ENCODE data around the gene ENOX2. TPM values are rescaled to one million over a fixed set of nuclear protein-coding genes. Genes with fewer than 3 reads are reported as not detected.

Gene ENOX2
- total and polyA plus RNA-seq, 2 of the 13 experiments (the other 11 are each of a cell fraction or from before 2014, with no cell fraction given) = 5.9 to 8.5 TPM

GRCh38 chrX:130652824-130653578 is 250.0 kb downstream of the ENOX2 start:
- Histone ChIP-seq H4K20me1 (ENCODE audit: insufficient read depth, low read length) (no peaks in the 10 kb centered on the region), H3K36me3 (replicated peaks in 1 of 2; ENCODE audit: control insufficient read depth in 1 of 2, insufficient read depth in 2 of 2, low read length in 2 of 2) (no peaks in the 10 kb centered on the region), H3K27ac (ENCODE audit: extremely low read length, insufficient read depth, low read length) (no peak overlapping the region), H3K4me1 (ENCODE audit: insufficient read depth, low read length) (no peaks in the 10 kb centered on the region), H3K4me3 (replicated peaks in 1 of 3; ENCODE audit: insufficient read depth in 1 of 3, low read depth in 2 of 3, low read length in 3 of 3) (no peak overlapping the region), H3K27me3 (ENCODE audit: control insufficient read depth in 1 of 2, insufficient read depth in 2 of 2, low read length in 2 of 2) (no peaks in the 10 kb centered on the region), H3K9me3 (ENCODE audit: low read length) (no peaks in the 10 kb centered on the region), H3K9ac (ENCODE audit: insufficient read depth, low read depth, low read length) (no peak overlapping the region), H2AFZ (ENCODE audit: low read length) (no peak overlapping the region), H3K79me2 (ENCODE audit: insufficient read depth, low read length) (no peaks in the 10 kb centered on the region), H3K4me2 (ENCODE audit: low read depth, low read length) (no peak overlapping the region)
- 92% methylated on average over 6 of the region's 6 CpGs for WGBS (ENCODE audit: low lambda C conversion rate)
- BruUV-seq (replicated peaks) = no TSS peak
- intact Hi-C loops (cut with micrococcal nuclease; ENCODE audit: unreplicated experiment) (no loop called here), in situ Hi-C loops (cut with HindIII; ENCODE audit: extremely low pct_ligation_motif_present, low pct_unique_long_range_greater_than_20kb) (no loop called here)
- FAIRE-seq (no peak), DNase-seq (ENCODE audit: low spot score) (no peak), ATAC-seq (no peak)
- ChIA-PET CTCF (ENCODE audit: low intra/inter-chr PET ratio, low total read pairs) (no interaction called here), POLR2A (no interaction called here)
- TF ChIP-seq MAFK (conservative IDR thresholded peaks at IDR 0.05 in 1 of 2, IDR thresholded peaks at IDR 0.05 in 1 of 2; ENCODE audit: low read length in 2 of 2) (peak in 1 of 2 experiments; percentile 66; a peak in 2 of 4 replicates), ZNF709 (CRISPR knock-in tag; IDR thresholded peaks at IDR 0.05) (no peak), MLX (CRISPR knock-in tag; IDR thresholded peaks at IDR 0.05) (no peak), SALL1 (CRISPR knock-in tag; IDR thresholded peaks at IDR 0.05) (no peak), MAFF (IDR thresholded peaks at IDR 0.05; ENCODE audit: low read depth, low read length) (peak; percentile 49)

GRCh38 chrX:130649738-130650137 is 253.3 kb downstream of the ENOX2 start:
- CTCF ChIA-PET (ENCODE audit: low intra/inter-chr PET ratio, low total read pairs) = no interaction called here
- ATAC-seq = no peak
- TF ChIP-seq ZNF383 (CRISPR knock-in tag; IDR thresholded peaks at IDR 0.05; ENCODE audit: borderline replicate concordance) (no peak), ZNF260 (CRISPR knock-in tag; IDR thresholded peaks at IDR 0.05; ENCODE audit: borderline replicate concordance, low read depth) (no peak), ZNF747 (CRISPR knock-in tag; IDR thresholded peaks at IDR 0.05; ENCODE audit: borderline replicate concordance) (no peak), GATA4 (IDR thresholded peaks at IDR 0.05; ENCODE audit: borderline replicate concordance, low read depth) (no peak), KLF16 (CRISPR knock-in tag; IDR thresholded peaks at IDR 0.05) (no peak), KLF13 (CRISPR knock-in tag; IDR thresholded peaks at IDR 0.05) (no peak), HNF1B (CRISPR knock-in tag; IDR thresholded peaks at IDR 0.05) (no peak), TBP (CRISPR knock-in tag; IDR thresholded peaks at IDR 0.05) (no peak)

More at GRCh38 chrX:130649738-130650137, 253.3 kb downstream of the ENOX2 start:
- no peaks in the 10 kb centered on the region for H3K79me2 ChIP-seq (ENCODE audit: insufficient read depth, low read length)
- no peaks in the 10 kb centered on the region for H3K27me3 ChIP-seq (ENCODE audit: control insufficient read depth in 1 of 2, insufficient read depth in 2 of 2, low read length in 2 of 2)
- H4K20me1 ChIP-seq (ENCODE audit: insufficient read depth, low read length) = no peaks in the 10 kb centered on the region
- peaks cover 8% of the 10 kb centered on the region for H3K4me1 ChIP-seq (ENCODE audit: insufficient read depth, low read length)
- no peak overlapping the region for H3K4me3 ChIP-seq (replicated peaks in 1 of 3; ENCODE audit: insufficient read depth in 1 of 3, low read depth in 2 of 3, low read length in 3 of 3)
- no peak overlapping the region for H3K9ac ChIP-seq (ENCODE audit: insufficient read depth, low read depth, low read length)
- no peak overlapping the region for H2AFZ ChIP-seq (ENCODE audit: low read length)
- in situ Hi-C loops (cut with HindIII; ENCODE audit: extremely low pct_ligation_motif_present, low pct_unique_long_range_greater_than_20kb) (no loop called here), intact Hi-C loops (cut with micrococcal nuclease; ENCODE audit: unreplicated experiment) (no loop called here)
- FAIRE-seq (no peak), DNase-seq (ENCODE audit: low spot score) (no peak)
- H3K36me3 ChIP-seq (replicated peaks in 1 of 2; ENCODE audit: control insufficient read depth in 1 of 2, insufficient read depth in 2 of 2, low read length in 2 of 2) = no peaks in the 10 kb centered on the region
- BruUV-seq (replicated peaks) = no TSS peak
- POLR2A ChIA-PET = no interaction called here
- H3K4me2 ChIP-seq (ENCODE audit: low read depth, low read length) = no peak overlapping the region
- no peak overlapping the region for H3K27ac ChIP-seq (ENCODE audit: extremely low read length, insufficient read depth, low read length)
- H3K9me3 ChIP-seq (ENCODE audit: low read length) = no peaks in the 10 kb centered on the region

All from HepG2 (cell line).